Stimulated activated CD8-positive, alpha-beta memory T cell treated with anti-CD3 and anti-CD28 coated beads, Interleukin-4, amount 100 ng/mL, for 48 hours (primary cell): ENCODE data around the gene CRYGD.
A peak's percentile ranks its signal among the peaks of the same experiment; 100 is the strongest.
"Not testable (repeated sequence)": the region's sequence is repeated elsewhere in the genome, so short reads cannot be mapped to it uniquely, and the experiment has no call there.

ENCODE experiments used
- DNase-seq: peaks from one replicate; pipeline ENCODE4 v3.0.0-alpha.2; 2020

The CRYGD gene

GRCh38 chr2:208124013-208124715 is at the start of gene CRYGD:
CRYGD (minus strand) TSS chr2:208124524; CDS start chr2:208124473, 51 bp downstream.
- DNase-seq = peak; percentile 24

DNA sequence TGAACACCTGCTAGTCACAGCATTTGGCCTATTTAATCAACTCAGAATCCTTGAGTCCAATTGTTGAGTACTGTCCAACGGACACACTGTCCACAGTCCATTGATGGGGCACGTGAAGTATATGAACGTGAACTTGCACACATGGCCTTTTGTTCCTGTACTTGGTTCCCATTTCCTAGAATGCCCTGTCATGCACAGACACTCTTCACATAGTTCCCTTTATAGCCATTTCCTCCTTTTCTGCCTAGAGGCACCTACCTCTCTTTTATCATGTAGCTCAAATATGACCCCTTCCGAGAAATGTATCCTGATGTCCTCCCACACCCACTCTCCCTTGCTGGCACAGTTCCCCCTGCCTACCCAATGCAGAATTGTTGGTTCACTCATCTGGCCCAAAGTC is 47.8 kb upstream of the CRYGD start:
- DNase-seq = no peak

DNA sequence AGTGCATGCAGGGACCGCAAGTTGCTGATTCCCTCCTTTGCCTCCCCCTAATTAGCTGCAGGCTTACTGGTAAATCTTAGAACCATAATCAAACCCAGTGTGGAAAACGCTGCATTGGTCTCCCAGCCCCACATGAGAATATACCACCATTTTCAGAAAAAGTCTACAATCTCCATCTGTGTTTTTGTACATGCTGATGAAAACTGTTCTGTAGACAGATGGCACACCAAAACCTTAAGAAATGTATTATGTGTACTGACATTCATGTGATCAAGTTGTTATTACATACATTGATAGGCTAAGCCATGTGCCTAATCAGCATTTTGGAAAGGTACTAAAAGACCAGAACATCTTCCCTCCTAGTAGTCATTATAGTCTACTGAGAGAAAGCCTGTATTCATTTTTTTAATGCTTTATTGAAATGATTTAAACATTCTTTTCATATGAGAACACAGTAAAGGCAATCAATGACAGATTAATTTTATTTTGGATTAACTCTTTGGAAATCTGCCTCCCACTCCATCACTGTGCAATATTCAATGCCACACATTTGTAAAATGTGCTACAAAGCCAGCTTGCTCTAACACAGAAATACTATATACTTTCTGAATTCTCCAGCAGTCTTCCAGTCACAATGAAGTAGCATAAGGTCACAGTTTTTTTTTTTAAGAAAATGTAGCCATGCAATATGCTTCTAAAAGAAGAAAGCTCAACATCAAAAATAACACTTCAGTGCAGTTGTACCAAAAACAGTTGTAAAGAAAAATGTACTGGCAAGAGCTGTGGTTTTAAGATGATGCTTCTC is 40.8 kb upstream of the CRYGD start:
- DNase-seq = no peak

GRCh38 chr2:208163489-208163888 is 39.2 kb upstream of the CRYGD start, which contains the start of gene CRYGA:
CRYGA (minus strand) TSS chr2:208163589; CDS start chr2:208163556, 33 bp downstream.
- no peak for DNase-seq

DNA sequence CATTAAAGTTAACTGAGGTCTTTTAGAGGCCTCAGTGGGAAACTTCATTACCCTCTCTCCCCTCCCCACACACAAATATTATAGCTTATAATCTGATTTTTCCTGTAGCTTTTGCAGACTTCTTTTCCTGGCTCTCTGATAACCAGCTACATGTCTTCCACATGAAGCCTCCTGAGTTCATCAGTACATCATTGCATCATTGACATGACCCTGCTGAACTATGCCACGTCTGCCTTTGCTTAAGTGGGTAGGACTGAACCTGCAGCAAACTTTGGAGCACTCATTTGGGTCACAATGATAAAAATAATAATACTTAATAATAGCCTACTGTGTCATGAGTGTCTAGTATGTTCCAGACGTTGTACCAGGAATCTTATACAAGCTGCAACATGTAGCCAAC is 32.1 kb upstream of the CRYGD start:
- no peak for DNase-seq

DNA sequence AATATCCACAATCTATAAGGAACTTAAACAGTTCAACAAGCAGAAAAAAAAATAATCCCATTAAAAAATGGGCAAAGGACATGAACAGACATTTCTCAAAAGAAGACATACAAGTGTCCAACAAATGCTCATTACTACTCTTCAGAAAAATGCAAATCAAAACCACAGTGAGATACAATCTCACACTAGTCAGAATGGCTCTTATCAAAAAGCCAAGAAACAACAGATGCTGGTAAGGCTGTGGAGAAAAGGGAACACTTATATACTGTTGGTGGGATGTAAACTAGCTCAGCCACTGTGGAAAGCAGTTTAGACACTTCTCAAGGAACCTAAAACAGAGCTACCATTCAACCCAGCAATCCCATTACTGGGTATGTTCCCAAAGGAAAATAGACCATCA is 28.8 kb upstream of the CRYGD start:
- no peak for DNase-seq

DNA sequence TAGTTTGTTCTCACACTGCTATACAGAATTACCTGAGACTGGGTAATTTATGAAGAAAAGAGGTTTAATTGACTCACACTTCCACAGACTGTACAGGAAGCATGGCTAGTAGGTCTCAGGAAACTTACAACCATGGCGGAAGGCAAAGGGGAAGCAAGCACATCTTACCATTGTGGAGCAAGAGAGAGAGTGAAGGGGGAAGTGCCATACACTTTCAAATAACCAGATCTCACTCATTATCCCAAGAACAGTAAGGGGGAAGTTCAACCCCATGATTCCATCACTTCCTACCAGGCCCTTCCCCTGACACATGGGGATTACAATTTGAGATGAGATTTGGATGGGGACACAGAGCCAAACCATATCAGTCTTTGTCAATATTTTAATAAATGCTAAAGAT is 26.6 kb upstream of the CRYGD start:
- DNase-seq = no peak

- no peak for DNase-seq
These were observed 25.8 kb upstream of the CRYGD start for GRCh38 chr2:208150094-208150493.

GRCh38 chr2:208148803-208149202 is 24.5 kb upstream of the CRYGD start:
- DNase-seq = no peak

- DNase-seq = no peak
These were observed 23.4 kb upstream of the CRYGD start for GRCh38 chr2:208147759-208148158.

- DNase-seq = no peak
These were observed 22.7 kb upstream of the CRYGD start for GRCh38 chr2:208147008-208147407.

DNA sequence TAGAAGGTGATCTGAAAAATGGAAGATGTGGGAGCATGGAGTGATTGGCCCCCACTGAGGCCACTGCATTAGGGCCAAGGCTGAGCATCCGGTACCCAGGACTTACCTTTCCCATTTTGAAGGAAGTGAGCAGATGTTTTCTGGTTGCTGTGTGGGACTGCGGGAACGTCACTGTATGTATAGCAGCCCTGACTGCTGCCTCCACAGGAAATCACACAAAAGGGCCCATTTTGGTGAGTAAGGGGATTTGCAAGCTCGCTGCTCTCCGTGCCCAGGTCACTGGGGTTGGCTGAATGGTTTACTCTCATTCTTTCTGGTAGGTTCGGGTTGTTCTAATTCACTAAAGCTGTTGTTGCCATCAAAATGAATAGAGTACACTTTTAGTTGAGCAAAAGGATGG is 21.7 kb upstream of the CRYGD start, which contains the start of gene CRYGB:
CRYGB (minus strand) TSS at position 153 of the 400 bp plus-strand sequence; CDS start at position 115, 38 bp downstream.
- no peak for DNase-seq

DNA sequence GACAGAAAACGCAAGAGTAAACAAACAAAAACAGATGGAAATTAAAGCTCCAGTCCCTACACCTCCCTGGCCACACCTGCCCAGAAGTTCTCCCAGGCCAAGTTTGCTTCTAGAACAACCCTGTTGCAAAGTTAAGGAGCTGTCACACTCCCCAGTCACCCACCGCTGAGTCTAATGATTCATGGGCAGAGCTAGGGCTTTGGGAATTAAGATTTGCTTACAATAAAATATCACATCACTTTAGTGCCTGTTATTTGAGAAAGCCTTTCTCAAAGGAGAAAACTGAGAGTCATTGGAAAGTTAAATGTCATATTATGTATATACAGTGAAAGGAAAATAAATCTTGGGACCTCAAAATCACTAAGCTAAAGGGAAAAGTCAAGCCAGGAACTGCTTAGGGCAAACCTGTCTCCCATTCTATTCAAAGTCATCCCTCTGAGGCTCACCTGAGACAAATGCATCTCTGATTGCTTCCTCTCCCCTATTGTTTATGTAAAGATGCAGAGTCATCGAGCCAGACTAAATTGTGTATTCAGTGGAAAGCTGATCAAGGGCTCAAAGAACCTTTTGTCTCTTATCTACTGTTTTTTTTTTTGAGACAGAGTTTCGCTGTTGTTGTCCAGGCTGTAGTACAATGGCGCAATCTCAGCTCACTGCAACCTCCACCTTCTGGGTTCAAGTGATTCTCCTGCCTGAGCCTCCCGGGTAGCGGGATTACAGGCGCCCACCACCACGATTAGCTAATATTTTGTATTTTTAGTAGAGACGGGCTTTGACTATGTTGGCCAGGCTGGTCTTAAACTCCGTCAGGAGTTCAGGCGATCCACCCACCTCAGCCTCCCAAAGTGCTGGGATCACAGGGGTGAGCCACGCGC is 18.8 kb upstream of the CRYGD start:
- DNase-seq = no peak

DNA sequence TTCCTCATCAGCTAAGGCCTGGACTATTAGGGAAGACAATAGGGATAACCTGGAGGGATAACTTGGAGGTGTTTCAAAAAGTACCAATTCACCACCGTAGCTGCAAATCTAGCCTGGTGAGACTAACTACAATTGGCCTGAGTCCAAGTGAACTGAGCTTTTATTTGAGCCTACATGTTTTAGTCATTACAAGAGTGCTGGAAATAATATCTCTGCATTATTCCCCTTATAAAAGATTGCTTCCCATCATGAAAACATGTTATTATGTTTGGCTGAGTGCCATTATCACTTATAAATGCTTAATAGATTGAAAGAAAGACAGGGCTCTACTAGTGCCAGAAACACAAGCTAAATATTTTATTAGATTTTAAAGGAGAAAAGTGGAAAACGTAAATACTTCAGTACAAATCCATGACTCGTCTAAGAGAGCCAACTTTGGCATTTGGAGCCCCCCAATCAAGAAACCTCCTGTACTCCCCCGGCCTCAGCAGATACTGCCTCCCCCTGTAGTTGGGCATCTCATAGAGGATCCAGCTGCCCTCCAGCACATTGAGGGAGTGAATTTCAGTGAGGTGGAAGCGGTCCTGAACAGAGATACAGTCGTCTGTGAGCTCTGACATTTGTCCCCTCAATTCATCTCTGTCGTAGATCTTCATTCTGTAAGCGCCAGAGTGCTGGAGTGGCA is 18.1 kb upstream of the CRYGD start:
- DNase-seq = no peak

DNA sequence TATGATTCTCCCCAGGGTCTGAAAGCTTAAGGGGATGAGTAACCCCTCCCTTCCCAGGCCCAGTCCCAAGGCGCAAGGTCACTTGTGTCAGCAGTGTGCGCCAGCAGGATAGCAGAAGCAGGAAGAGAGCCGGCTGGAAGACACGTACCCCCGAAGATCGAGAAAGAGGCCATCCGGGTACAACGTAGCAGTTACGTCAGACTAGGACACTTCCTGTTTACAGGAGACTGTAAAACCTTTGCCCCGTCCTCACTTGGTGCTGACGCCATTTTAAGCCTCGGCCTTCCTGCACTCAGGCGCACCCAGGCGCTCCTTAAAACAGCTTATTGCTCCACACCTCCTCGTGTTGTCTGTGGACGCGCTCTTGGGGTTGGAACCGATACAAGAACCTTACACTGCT is 15.1 kb upstream of the CRYGD start:
- DNase-seq = no peak

DNA sequence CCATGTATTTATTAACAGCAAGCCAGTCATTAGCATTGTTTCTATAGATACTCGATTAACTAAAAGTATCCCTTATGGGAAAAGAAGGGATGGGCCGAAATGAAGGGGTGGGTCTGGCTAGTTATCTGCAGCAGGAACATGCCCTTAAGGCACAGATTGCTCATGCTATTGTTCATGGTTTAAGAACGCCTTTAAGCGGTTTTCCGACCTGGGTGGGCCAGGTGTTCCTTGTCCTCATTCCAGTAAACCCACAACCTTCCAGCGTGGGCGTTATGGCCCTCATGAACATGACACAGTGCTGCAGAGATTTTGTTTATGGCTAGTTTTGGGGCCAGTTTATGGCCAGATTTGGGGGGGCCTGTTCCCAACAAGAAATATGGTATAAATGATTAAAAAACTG is 14.0 kb upstream of the CRYGD start:
- not testable (repeated sequence) for DNase-seq

DNA sequence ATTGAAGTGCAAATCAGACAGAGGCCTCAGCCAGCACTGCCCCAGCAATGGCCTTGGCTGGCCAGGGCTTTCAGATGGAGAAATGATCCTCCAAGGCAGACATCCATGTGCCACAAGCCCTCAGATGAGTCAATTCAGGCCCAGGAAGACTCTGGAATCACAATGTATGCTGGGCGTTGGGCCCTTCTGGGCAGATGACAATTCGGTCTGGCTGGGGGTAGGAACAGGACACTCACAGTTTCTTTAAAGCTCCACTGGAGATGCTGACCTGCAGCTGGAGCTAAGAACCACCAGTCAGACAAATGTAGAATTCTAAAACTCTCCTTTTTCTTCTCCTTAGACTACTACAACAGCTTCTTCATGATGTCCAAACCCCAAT is 12.4 kb upstream of the CRYGD start:
- DNase-seq = no peak

GRCh38 chr2:208135794-208136715 is 11.7 kb upstream of the CRYGD start:
- no peak for DNase-seq

DNA sequence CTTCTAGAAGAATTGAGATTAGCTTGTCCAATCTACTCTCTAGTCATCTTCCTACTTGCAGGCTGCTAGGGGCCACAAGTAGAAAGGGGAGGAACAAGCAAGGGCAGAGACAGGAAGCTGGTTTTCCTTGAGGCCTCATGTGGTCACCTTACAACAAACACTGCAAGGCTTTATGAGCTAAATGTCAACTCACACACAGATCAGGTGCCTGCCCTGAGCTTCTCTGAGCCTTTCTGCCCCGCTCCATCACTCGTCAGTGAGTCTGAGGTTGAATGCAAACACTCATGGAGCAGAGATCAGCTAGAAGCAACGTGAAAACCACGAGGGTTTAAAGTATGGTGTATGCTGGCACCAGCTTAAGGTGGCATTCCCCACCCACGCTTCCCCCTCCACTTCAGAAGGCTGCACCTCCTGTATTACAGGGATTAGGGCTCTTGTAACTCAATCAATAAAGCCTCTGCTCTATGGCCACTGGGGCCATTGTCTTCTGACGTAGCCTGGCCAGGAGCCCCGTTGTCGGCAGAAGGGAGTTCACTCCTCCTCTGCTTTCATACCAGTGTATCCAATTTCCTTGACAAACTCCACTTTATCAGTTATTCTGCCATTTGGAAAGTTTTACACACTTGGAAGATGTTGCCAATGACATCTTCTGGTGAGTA is 10.7 kb upstream of the CRYGD start:
- no peak for DNase-seq

DNA sequence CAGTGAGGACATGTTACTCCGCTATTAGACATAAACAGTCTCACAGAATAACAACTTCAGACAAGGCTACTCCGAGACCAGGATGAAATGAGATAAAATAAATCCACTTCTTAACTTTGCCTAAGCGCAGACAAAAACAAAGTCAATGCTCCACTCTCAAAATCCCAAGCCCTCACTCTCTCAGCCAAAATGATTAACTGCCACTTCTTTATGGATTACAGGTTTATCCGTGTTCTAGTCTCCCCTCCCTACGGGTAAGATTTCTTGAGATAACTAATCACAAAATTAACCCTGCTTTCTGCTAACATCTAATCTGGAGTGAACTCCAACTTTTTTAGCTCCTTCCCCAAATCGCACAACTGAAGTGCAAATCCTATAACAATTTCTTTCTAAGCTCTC is 6.4 kb upstream of the CRYGD start:
- DNase-seq = no peak
